Tibial artery (tissue), 4 donors: ENCODE results near the gene ZNF496.
"Not testable (repeated sequence)": the region's sequence is repeated elsewhere in the genome, so short reads cannot be mapped to it uniquely, and the experiment has no call there.

Experiments
- DNase-seq, 2 donors: peaks; one replicate each; pipeline ENCODE4 v3.0.0-alpha.2; 2019
- H3K27ac ChIP-seq, 2 donors: fragments of 200-600 bp; sonication (generic) in 1 of 2; 1 replicate in 1 of 2; 2 replicates in 1 of 2; pipeline ENCODE4 v1.5.1; 2018 to 2019; ENCODE audit warnings: mild to moderate bottlenecking in 1 of 2
- H3K27me3 ChIP-seq, 2 donors: fragments of 200-600 bp; sonication (generic) in 1 of 2; one replicate each; pipeline versions ENCODE4 v1.5.1 to v1.6.0; 2016 to 2019
- H3K36me3 ChIP-seq, 3 donors: fragments of 200-600 bp; sonication (generic) in 2 of 3; one replicate each; pipeline ENCODE4 v1.5.1; 2016 to 2019; ENCODE audit warnings: mild to moderate bottlenecking in 2 of 3
- H3K4me1 ChIP-seq, 4 donors: fragments of 200-600 bp; sonication (generic) in 2 of 4; 1 replicate in 3 of 4; 2 replicates in 1 of 4; pipeline ENCODE4 v1.5.1; 2016 to 2019
- H3K4me3 ChIP-seq, 2 donors: fragments of 200-600 bp; sonication (generic) in 1 of 2; 1 replicate in 1 of 2; 2 replicates in 1 of 2; pipeline ENCODE4 v1.5.1; 2018 to 2019; ENCODE audit warnings: mild to moderate bottlenecking in 2 of 2
- H3K9me3 ChIP-seq, 3 donors: fragments of 200-600 bp; sonication (generic) in 1 of 3; one replicate each; pipeline ENCODE4 v1.5.1; 2016 to 2019
- intact Hi-C: fragments of 100-400 bp; cut with DNase I; formaldehyde crosslinking; loops from one replicate; pipeline ENCODE4 v1.15.0; 2023; ENCODE audit warnings: low total_unique reads
- TF ChIP-seq, protein P1 (sequence below), 2 experiments: fragments of 200-600 bp in 1 of 2; fragments of 450-650 bp in 1 of 2; IDR thresholded peaks; one replicate each; pipeline ENCODE4 v1.5.1; 2017 to 2019; ENCODE audit warnings: antibody characterized with exemption in 2 of 2, mild to moderate bottlenecking in 1 of 2, moderate library complexity in 1 of 2

Gene ZNF496

DNA sequence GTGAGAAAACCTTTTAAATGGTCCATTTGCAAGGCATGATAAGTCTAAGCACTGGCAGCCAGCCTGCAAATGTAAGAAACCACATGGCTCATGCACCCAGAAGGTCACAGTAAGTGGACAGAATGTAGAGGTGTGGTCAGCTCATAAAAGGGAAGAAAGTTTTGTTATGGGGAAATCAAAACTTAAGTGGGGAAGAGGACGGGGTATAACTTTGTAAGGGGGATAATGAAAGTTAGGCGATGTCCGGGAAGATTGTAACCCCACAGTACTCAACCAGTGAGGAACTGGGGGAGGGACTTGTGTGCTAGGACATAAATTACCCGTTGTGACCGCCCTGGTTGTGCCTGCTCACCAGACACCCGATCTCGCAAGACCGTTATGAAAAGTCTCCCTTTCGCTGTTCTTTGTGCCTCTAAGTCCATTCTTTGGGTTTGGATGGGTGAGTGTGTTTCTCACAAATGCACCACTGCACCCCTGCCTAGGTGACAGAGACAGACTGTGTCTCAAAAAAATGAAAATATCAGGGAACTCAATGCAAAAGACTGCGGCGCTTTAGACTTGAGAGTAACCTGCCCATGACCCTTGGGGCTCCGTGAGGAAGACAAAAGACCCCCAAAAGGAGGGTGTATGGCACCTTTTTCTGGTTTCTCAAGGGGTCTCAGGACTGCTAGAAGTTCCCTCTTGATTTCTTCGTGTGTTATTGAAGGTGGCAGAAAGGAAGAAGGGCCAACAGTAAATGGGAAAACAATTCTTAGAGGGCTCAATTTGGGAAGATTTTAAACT lies 28.6 kb upstream of the ZNF496 start:
- peak overlapping the region; percentile 24 to 32 for H3K4me3 ChIP-seq
- H3K27ac ChIP-seq, result peak overlapping the region; percentile 41 to 76
- TF ChIP-seq, protein P1, sequence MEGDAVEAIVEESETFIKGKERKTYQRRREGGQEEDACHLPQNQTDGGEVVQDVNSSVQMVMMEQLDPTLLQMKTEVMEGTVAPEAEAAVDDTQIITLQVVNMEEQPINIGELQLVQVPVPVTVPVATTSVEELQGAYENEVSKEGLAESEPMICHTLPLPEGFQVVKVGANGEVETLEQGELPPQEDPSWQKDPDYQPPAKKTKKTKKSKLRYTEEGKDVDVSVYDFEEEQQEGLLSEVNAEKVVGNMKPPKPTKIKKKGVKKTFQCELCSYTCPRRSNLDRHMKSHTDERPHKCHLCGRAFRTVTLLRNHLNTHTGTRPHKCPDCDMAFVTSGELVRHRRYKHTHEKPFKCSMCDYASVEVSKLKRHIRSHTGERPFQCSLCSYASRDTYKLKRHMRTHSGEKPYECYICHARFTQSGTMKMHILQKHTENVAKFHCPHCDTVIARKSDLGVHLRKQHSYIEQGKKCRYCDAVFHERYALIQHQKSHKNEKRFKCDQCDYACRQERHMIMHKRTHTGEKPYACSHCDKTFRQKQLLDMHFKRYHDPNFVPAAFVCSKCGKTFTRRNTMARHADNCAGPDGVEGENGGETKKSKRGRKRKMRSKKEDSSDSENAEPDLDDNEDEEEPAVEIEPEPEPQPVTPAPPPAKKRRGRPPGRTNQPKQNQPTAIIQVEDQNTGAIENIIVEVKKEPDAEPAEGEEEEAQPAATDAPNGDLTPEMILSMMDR (IDR thresholded peaks at IDR 0.05), result no peak
- intact Hi-C loops, result no loop called here
- H3K4me1 ChIP-seq, result peaks cover 0 to 36% (median 3%) of the 10 kb centered on the region in 4 donors
- H3K9me3 ChIP-seq, result no peaks in the 10 kb centered on the region
- DNase-seq, result peak; percentile 55 to 70
- no peaks in the 10 kb centered on the region for H3K36me3 ChIP-seq
- peaks cover 0 to 5% of the 10 kb centered on the region in 2 donors for H3K27me3 ChIP-seq

DNA sequence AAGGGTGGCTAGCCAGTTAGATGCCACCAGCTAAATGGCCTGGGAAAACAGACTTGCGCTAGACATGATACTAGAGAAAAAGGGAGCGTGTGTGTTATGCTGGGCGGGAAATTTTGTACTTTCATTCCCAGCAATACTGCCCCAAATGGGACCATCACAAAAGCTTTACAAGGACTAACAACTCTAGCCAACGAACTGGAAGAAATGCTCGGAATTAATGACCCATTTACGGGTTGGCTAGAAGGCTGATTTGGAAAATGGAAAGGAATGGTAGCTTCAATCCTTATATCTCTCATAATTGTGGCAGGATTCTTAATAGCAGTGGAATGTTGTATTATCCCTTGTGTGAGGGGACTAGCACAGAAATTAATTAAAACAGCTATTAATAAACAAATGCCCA lies 27.9 kb upstream of the ZNF496 start:
- TF ChIP-seq, protein P1 (IDR thresholded peaks at IDR 0.05), result no peak
- H3K27ac ChIP-seq, result peak overlapping the region in 1 of 2 donors; percentile 76

DNA sequence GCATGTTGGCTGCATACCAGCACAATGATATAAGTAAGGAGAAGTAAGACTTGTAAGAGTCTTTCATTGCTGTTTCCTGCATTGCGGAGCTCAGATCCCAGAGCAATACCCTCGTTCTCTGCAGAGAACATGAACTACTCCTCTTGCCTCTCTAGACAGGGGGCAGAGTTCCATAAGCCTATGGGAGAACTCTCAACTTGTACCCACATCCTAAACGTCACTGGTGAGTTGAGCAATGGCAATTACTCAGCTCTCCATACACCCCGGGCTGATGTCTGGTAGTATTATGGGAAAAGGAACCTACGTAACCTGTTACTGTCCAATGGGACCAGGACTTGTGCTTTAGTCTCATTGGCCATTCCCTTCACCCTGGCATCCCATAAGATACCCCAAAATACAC lies 27.3 kb upstream of the ZNF496 start:
- intact Hi-C loops, result no loop called here

More for the DNA sequence above, 27.9 kb upstream of the ZNF496 start:
- Histone ChIP-seq H3K9me3 (no peaks in the 10 kb centered on the region), H3K4me3 (no peak overlapping the region), H3K27me3 (peaks cover 0 to 5% of the 10 kb centered on the region in 2 donors), H3K36me3 (no peaks in the 10 kb centered on the region), H3K4me1 (peaks cover 0 to 38% (median 3%) of the 10 kb centered on the region in 4 donors)
- DNase-seq, result no peak
- intact Hi-C loops, result no loop called here

DNA sequence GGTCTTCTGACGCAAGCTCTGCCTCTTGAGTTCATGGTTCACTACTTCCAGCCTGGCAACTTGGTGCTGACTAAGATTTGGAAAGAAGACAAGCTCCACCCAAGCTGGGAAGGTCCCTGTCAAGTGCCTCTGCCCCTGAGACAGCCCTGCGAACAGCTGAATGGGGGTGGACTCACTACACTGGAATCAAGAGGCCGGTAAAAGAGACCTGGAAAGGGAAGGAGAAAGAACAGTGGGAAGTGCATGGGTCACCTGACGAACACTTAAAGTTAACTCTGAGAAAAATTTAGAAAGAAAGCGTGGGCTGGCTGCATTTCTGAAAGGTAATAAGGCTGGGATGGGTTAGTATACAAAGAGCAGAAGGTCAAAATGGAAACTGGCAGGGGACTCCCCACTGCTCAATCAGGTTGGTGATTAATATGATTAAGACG lies 26.1 kb upstream of the ZNF496 start:
- intact Hi-C loops, result no loop called here
- Histone ChIP-seq H3K4me3 (no peak overlapping the region), H3K4me1 (peaks cover 0 to 47% (median 3%) of the 10 kb centered on the region in 4 donors), H3K9me3 (no peaks in the 10 kb centered on the region), H3K27ac (peak overlapping the region in 1 of 2 donors; percentile 45), H3K36me3 (no peaks in the 10 kb centered on the region), H3K27me3 (no peaks in the 10 kb centered on the region)
- DNase-seq, result peak in 1 of 2 donors; percentile 37
- TF ChIP-seq, protein P1 (IDR thresholded peaks at IDR 0.05), result no peak

More for the DNA sequence above, 27.3 kb upstream of the ZNF496 start:
- DNase-seq, result no peak
- Histone ChIP-seq H3K9me3 (no peaks in the 10 kb centered on the region), H3K4me3 (no peak overlapping the region), H3K4me1 (peaks cover 0 to 38% (median 3%) of the 10 kb centered on the region in 4 donors), H3K27ac (no peak overlapping the region), H3K27me3 (peaks cover 0 to 5% of the 10 kb centered on the region in 2 donors), H3K36me3 (no peaks in the 10 kb centered on the region)
- TF ChIP-seq, protein P1 (IDR thresholded peaks at IDR 0.05), result no peak

DNA sequence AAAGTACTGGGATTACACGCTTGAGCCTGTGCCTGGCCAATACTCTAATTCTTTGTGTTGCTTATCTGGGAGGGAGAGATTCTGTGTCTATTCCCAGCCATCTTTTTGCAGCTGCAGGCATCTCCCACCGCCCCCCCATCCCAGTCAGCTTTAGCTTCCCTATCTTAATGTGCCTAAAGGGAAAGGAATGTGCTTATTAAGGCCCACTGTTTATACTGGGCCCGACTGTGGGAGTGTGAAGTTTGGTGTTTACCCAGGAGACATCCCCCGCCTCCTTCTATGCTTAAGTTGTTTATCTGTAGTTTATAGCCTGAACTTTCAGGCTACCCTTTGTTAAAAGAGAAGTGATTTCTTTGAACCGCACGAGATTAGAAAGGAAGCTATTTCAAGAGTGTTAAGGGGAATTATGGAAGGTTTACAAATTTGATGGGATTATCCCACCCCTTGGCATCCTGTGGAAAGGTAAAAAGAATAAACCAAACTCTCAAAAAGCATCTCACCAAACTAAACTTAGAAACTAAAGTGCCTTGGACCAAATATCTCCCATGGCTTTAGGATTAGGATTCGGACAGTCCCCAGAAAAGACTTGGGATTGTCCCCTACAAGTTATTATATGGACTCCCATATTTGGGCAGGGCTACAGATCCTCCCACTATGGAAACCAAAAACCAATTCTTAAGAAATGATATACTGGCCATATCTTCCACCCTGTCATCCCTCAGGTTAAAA lies 25.5 kb upstream of the ZNF496 start:
- H3K9me3 ChIP-seq, result no peaks in the 10 kb centered on the region
- TF ChIP-seq, protein P1 (IDR thresholded peaks at IDR 0.05), result no peak
- H3K4me3 ChIP-seq, result no peak overlapping the region
- H3K36me3 ChIP-seq, result no peaks in the 10 kb centered on the region
- H3K27me3 ChIP-seq, result no peaks in the 10 kb centered on the region
- H3K4me1 ChIP-seq, result peaks cover 0 to 47% (median 3%) of the 10 kb centered on the region in 4 donors
- peak overlapping the region; percentile 38 to 45 for H3K27ac ChIP-seq
- DNase-seq, result no peak
- intact Hi-C loops, result no loop called here

DNA sequence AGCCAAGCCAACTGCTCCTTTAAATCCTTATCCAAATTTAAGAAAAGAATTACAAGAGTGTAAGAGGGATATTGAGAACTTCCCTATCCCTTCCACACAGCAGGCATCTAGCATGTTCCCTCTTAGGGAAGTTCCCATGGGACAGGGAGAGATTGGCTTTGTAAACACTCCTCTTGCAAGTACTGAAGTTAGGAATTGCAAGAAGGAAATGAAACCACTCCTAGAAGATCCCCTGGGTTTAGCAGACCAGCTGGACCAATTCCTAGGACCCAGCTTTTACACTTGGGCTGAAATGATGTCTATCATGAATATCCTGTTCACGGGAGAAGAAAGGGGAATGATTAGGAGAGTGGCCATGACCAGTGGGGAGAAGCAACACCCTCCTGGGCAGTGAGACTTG lies 23.5 kb upstream of the ZNF496 start:
- peak overlapping the region in 1 of 2 donors; percentile 10 for H3K27ac ChIP-seq
- H3K9me3 ChIP-seq, intact Hi-C loops, DNase-seq, H3K36me3 ChIP-seq, H3K27me3 ChIP-seq, H3K4me3 ChIP-seq: not testable (repeated sequence)
- peaks cover 0 to 32% (median 0%) of the 10 kb centered on the region in 4 donors for H3K4me1 ChIP-seq
